CD8-positive, alpha-beta memory T cell (primary cell): ENCODE measurements around the gene DNAAF3. TPM values are rescaled to one million over a fixed set of nuclear protein-coding genes. Genes with fewer than 3 reads are reported as not detected.

Source experiments
- CTCF ChIA-PET: fragments of 350-600 bp; sonication (Branson Sonifier 250); formaldehyde crosslinking; loops from one replicate; lab custom pipeline; 2021; ENCODE audit warnings: antibody characterized with exemption; lab: Charles Lee
- POLR2A ChIA-PET: fragments of 350-600 bp; sonication (Branson Sonifier 250); formaldehyde crosslinking; loops from one replicate; lab custom pipeline; 2021; ENCODE audit warnings: antibody characterized with exemption; lab: Charles Lee
- DNase-seq, 5 donors: peaks; one replicate each; pipeline versions ENCODE4 v3.0.0 to v3.0.0-alpha.2; 2020 to 2022; ENCODE audit warnings: mixed read lengths in 1 of 5
- H3K27ac ChIP-seq: one replicate; pipeline ENCODE4 v1.7.0; 2013; ENCODE audit warnings: low read depth, mild to moderate bottlenecking, low read length, moderate library complexity
- H3K27me3 ChIP-seq: 2 replicates; pipeline ENCODE4 v1.7.0; 2013; ENCODE audit warnings: low read length, mild to moderate bottlenecking; ENCODE audit not compliant: insufficient read depth, poor library complexity, severe bottlenecking
- H3K36me3 ChIP-seq: 2 replicates; pipeline ENCODE4 v1.7.0; 2013; ENCODE audit warnings: mild to moderate bottlenecking, low read length, moderate library complexity; ENCODE audit not compliant: insufficient read depth
- H3K4me1 ChIP-seq: 2 replicates; pipeline ENCODE4 v1.7.0; 2013; ENCODE audit warnings: mild to moderate bottlenecking, low read length, moderate library complexity; ENCODE audit not compliant: insufficient read depth
- H3K4me3 ChIP-seq: 2 replicates; pipeline ENCODE4 v1.7.0; 2013; ENCODE audit warnings: mild to moderate bottlenecking, low read length
- H3K9me3 ChIP-seq: 2 replicates; pipeline ENCODE4 v1.7.0; 2013; ENCODE audit warnings: mild to moderate bottlenecking, low read length
- H3K27ac Mint-ChIP-seq, 8 donors: one replicate each; pipeline ENCODE4 v1.8.0; 2020 to 2021; ENCODE audit warnings: mixed read lengths in 8 of 8, mild to moderate bottlenecking in 6 of 8, inconsistent platforms in 3 of 8, moderate library complexity in 3 of 8
- H3K27me3 Mint-ChIP-seq, 2 donors: one replicate each; pipeline ENCODE4 v1.8.0; 2020 to 2021; ENCODE audit warnings: mixed read lengths in 2 of 2, mild to moderate bottlenecking in 1 of 2, moderate library complexity in 1 of 2
- H3K36me3 Mint-ChIP-seq, 3 donors: one replicate each; pipeline ENCODE4 v1.8.0; 2020 to 2021; ENCODE audit warnings: mixed read lengths in 3 of 3, inconsistent platforms in 1 of 3, mild to moderate bottlenecking in 1 of 3
- H3K4me1 Mint-ChIP-seq, 3 donors: one replicate each; pipeline ENCODE4 v1.8.0; 2020 to 2021; ENCODE audit warnings: mixed read lengths in 3 of 3, inconsistent platforms in 1 of 3, mild to moderate bottlenecking in 1 of 3
- H3K4me3 Mint-ChIP-seq, 7 donors: one replicate each; pipeline ENCODE4 v1.8.0; 2020 to 2021; ENCODE audit warnings: mixed read lengths in 7 of 7, mild to moderate bottlenecking in 6 of 7, moderate library complexity in 4 of 7, inconsistent platforms in 2 of 7
- H3K9me3 Mint-ChIP-seq, 5 donors: one replicate each; pipeline ENCODE4 v1.8.0; 2020 to 2022; ENCODE audit warnings: mixed read lengths in 5 of 5, mild to moderate bottlenecking in 3 of 5, moderate library complexity in 2 of 5, inconsistent platforms in 1 of 5
- polyA plus RNA-seq: library from polyadenylated mRNA; unstranded; fragments of 300-500 nt; fragmentation: Illumina TruSeq; gene quantifications from one replicate; pipeline ENCODE4 v1.2.3, GENCODE V29; 2021
- total RNA-seq, 2 experiments: library from RNA; stranded (reverse); gene quantifications; one replicate each; pipeline ENCODE4 v1.2.3, GENCODE V29; 2021

DNAAF3 gene
- total and polyA plus RNA-seq, 3 experiments from 2014 or later: 0.27 TPM; not detected in 2

- H3K4me1 ChIP-seq: peaks cover 25% of the 10 kb centered on the region
- H3K27ac ChIP-seq: peak within 1 kb of the TSS; percentile 74
- CTCF ChIA-PET: interaction anchor here (1.1 to 1.9 kb wide), 4 partner anchors 24 to 514 kb away, joined by 3 to 8 read pairs (median 8); no protein-coding TSS in a partner anchor
- Mint-ChIP-seq H3K27ac (peak within 1 kb of the TSS; percentile 93 to 100 (median 96)), H3K4me3 (peak within 1 kb of the TSS; percentile 93 to 100 (median 98)), H3K36me3 (peaks cover 0 to 23% (median 0%) of the 10 kb centered on the region in 3 donors), H3K4me1 (peaks cover 30 to 54% (median 31%) of the 10 kb centered on the region in 3 donors), H3K9me3 (no peaks in the 10 kb centered on the region), H3K27me3 (peaks cover 0 to 7% of the 10 kb centered on the region in 2 donors)
- peak in 3 of 5 donors; percentile 10 to 16 (median 16) for DNase-seq
- H3K36me3 ChIP-seq: no peaks in the 10 kb centered on the region
- POLR2A ChIA-PET: interaction anchor here (0.6 to 2.3 kb wide), 8 partner anchors 35 to 507 kb away, joined by 3 to 8 read pairs (median 4); partner anchors contain the start of genes FIZ1, HSPBP1, RDH13 and ZNF628
- H3K4me3 ChIP-seq: peak within 1 kb of the TSS; percentile 87
- H3K27me3 ChIP-seq: no peaks in the 10 kb centered on the region
- H3K9me3 ChIP-seq: no peaks in the 10 kb centered on the region
Observed at GRCh38 chr19:55116859-55117662, 49.4 kb downstream of the DNAAF3 start, which contains the start of gene PPP1R12C. Gene PPP1R12C, minus strand, starts transcription at chr19:55117637. Its CDS starts 94 bp downstream, at chr19:55117543.

GRCh38 chr19:55116232-55116858 is 50.1 kb downstream of the DNAAF3 start:
- ChIA-PET POLR2A (interaction anchor here (0.6 to 2.3 kb wide), 6 partner anchors 34 to 483 kb away, joined by 3 to 8 read pairs (median 4); partner anchors contain the start of genes FIZ1 and ZNF628), CTCF (interaction anchor here (0.8 to 1.6 kb wide), 3 partner anchors 25 to 515 kb away, joined by 3 to 8 read pairs (median 3); no protein-coding TSS in a partner anchor)
- Mint-ChIP-seq H3K27ac (peak overlapping the region; percentile 91 to 100 (median 96)), H3K9me3 (no peaks in the 10 kb centered on the region), H3K27me3 (peaks cover 0 to 7% of the 10 kb centered on the region in 2 donors), H3K4me3 (peak overlapping the region; percentile 91 to 100 (median 97)), H3K36me3 (peaks cover 0 to 28% (median 0%) of the 10 kb centered on the region in 3 donors), H3K4me1 (peaks cover 30 to 54% (median 31%) of the 10 kb centered on the region in 3 donors)
- Histone ChIP-seq H3K9me3 (no peaks in the 10 kb centered on the region), H3K27me3 (no peaks in the 10 kb centered on the region), H3K4me3 (peak overlapping the region; percentile 87), H3K36me3 (no peaks in the 10 kb centered on the region), H3K4me1 (peaks cover 25% of the 10 kb centered on the region), H3K27ac (peak overlapping the region; percentile 74)
- DNase-seq: peak; percentile 35 to 62 (median 49)

DNA sequence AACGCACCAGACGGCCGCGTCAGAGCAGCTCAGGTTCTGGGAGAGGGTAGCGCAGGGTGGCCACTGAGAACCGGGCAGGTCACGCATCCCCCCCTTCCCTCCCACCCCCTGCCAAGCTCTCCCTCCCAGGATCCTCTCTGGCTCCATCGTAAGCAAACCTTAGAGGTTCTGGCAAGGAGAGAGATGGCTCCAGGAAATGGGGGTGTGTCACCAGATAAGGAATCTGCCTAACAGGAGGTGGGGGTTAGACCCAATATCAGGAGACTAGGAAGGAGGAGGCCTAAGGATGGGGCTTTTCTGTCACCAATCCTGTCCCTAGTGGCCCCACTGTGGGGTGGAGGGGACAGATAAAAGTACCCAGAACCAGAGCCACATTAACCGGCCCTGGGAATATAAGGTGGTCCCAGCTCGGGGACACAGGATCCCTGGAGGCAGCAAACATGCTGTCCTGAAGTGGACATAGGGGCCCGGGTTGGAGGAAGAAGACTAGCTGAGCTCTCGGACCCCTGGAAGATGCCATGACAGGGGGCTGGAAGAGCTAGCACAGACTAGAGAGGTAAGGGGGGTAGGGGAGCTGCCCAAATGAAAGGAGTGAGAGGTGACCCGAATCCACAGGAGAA is 50.9 kb downstream of the DNAAF3 start:
- H3K9me3 ChIP-seq: no peaks in the 10 kb centered on the region
- Mint-ChIP-seq H3K4me3 (peak overlapping the region; percentile 91 to 100 (median 97)), H3K9me3 (no peaks in the 10 kb centered on the region), H3K27me3 (peaks cover 0 to 7% of the 10 kb centered on the region in 2 donors), H3K27ac (peak overlapping the region; percentile 91 to 100 (median 96)), H3K36me3 (peaks cover 0 to 35% (median 2%) of the 10 kb centered on the region in 3 donors), H3K4me1 (peaks cover 30 to 54% (median 32%) of the 10 kb centered on the region in 3 donors)
- no peak for DNase-seq
- no peaks in the 10 kb centered on the region for H3K27me3 ChIP-seq
- H3K27ac ChIP-seq: peak overlapping the region; percentile 74
- ChIA-PET CTCF (interaction anchor here (0.8 to 1.6 kb wide), 3 partner anchors 25 to 516 kb away, joined by 3 to 8 read pairs (median 3); no protein-coding TSS in a partner anchor), POLR2A (interaction anchor here (0.9 to 1.8 kb wide), 2 partner anchors 36 to 361 kb away, joined by 3 to 7 read pairs; partner anchors contain the start of gene ZNF628)
- peaks cover 25% of the 10 kb centered on the region for H3K4me1 ChIP-seq
- H3K4me3 ChIP-seq: peak overlapping the region; percentile 87
- no peaks in the 10 kb centered on the region for H3K36me3 ChIP-seq

DNA sequence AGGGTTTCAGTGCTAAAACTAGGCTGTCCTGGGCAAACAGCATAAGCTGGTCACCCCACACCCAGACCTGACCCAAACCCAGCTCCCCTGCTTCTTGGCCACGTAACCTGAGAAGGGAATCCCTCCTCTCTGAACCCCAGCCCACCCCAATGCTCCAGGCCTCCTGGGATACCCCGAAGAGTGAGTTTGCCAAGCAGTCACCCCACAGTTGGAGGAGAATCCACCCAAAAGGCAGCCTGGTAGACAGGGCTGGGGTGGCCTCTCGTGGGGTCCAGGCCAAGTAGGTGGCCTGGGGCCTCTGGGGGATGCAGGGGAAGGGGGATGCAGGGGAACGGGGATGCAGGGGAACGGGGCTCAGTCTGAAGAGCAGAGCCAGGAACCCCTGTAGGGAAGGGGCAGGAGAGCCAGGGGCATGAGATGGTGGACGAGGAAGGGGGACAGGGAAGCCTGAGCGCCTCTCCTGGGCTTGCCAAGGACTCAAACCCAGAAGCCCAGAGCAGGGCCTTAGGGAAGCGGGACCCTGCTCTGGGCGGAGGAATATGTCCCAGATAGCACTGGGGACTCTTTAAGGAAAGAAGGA is 51.8 kb downstream of the DNAAF3 start:
- peak overlapping the region in 6 of 7 donors; percentile 69 to 100 (median 92) for H3K4me3 Mint-ChIP-seq
- no peak overlapping the region for H3K27ac ChIP-seq
- H3K4me1 Mint-ChIP-seq: peaks cover 30 to 52% (median 32%) of the 10 kb centered on the region in 3 donors
- H3K4me3 ChIP-seq: no peak overlapping the region
- DNase-seq: no peak
- no peaks in the 10 kb centered on the region for H3K9me3 ChIP-seq
- POLR2A ChIA-PET: no interaction called here
- H3K36me3 ChIP-seq: no peaks in the 10 kb centered on the region
- H3K36me3 Mint-ChIP-seq: peaks cover 0 to 43% (median 2%) of the 10 kb centered on the region in 3 donors
- CTCF ChIA-PET: interaction anchor here (1.3 kb wide), 1 partner anchor 26 kb away, joined by 3 read pairs; no protein-coding TSS in a partner anchor
- peak overlapping the region in 6 of 8 donors; percentile 19 to 97 (median 55) for H3K27ac Mint-ChIP-seq
- peaks cover 25% of the 10 kb centered on the region for H3K4me1 ChIP-seq
- no peaks in the 10 kb centered on the region for H3K27me3 ChIP-seq
- peaks cover 0 to 7% of the 10 kb centered on the region in 2 donors for H3K27me3 Mint-ChIP-seq
- no peaks in the 10 kb centered on the region for H3K9me3 Mint-ChIP-seq

DNA sequence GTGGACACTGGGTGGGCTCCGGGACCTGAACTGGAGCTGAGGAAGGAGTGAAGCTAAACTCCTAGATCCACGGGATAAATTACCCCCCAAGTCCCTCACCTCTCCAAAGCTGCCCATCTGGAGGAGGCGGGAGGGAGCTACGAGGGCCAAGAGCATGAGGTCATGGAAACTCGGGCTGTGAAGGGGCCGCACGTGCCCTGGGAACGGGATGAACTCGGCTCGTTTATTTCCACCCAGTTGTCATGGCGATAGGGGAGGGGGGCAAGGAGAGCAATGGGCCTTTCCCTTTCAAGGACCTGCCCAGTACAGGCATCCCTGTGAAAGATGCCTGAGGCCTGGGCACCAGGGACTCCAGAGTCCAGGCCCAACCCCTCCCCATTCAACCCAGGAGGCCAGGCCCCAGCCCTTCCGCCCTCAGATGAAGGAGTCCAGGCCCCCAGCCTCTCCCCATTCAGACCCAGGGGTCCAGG is 52.8 kb downstream of the DNAAF3 start:
- Mint-ChIP-seq H3K27me3 (peaks cover 0 to 3% of the 10 kb centered on the region in 2 donors), H3K4me3 (peak overlapping the region in 1 of 7 donors; percentile 33), H3K27ac (peak overlapping the region in 1 of 8 donors; percentile 54), H3K9me3 (no peaks in the 10 kb centered on the region), H3K36me3 (peaks cover 0 to 52% (median 2%) of the 10 kb centered on the region in 3 donors), H3K4me1 (peaks cover 29 to 45% (median 37%) of the 10 kb centered on the region in 3 donors)
- no peaks in the 10 kb centered on the region for H3K36me3 ChIP-seq
- H3K4me1 ChIP-seq: peaks cover 21% of the 10 kb centered on the region
- H3K9me3 ChIP-seq: no peaks in the 10 kb centered on the region
- CTCF ChIA-PET: interaction anchor here (1.3 kb wide), 1 partner anchor 24 kb away, joined by 3 read pairs; no protein-coding TSS in a partner anchor
- DNase-seq: no peak
- no peaks in the 10 kb centered on the region for H3K27me3 ChIP-seq
- H3K4me3 ChIP-seq: no peak overlapping the region
- POLR2A ChIA-PET: no interaction called here
- no peak overlapping the region for H3K27ac ChIP-seq

DNA sequence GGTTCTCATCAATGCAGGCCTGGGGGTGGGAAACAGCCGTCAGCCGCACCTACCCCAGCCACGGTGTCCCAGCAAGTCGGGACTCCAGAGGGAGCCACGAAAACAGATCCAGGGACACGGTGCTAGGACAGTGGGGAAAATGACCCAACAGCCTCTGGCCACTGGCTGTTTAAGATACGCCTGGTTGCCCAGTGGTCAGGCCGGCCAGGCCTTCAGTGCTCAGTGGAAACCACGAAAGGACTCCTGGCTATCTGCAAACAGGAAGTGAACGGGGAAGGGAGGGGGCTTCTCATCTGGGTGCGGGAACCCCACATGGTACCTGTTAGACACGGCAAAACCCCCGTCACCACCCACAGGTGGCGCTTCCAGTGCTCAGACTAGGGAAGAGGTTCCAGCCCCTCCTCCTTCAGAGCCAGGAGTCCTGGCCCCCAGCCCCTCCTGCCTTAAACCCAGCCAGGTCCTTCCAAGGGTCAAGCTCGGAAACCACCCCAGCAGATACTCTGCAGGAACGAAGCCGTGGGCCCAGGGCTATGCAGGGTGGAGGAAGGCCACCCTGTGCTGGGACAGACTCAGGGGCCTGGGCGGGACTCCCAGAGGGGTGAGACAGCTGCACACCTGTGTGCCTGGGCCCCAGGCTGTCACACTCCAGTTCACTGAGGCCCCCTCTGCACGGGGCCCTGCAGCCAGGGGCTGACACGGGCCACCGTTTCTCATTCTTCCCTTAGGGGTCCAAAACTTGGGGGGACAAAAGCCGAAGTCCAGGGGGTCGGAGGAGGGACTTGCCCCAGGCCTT is 53.4 kb downstream of the DNAAF3 start:
- H3K9me3 Mint-ChIP-seq: no peaks in the 10 kb centered on the region
- no peak for DNase-seq
- H3K4me3 Mint-ChIP-seq: no peak overlapping the region
- peaks cover 15% of the 10 kb centered on the region for H3K4me1 ChIP-seq
- ChIA-PET POLR2A (no interaction called here), CTCF (interaction anchor here (1.3 kb wide), 1 partner anchor 24 kb away, joined by 3 read pairs; no protein-coding TSS in a partner anchor)
- no peak overlapping the region for H3K27ac ChIP-seq
- H3K4me1 Mint-ChIP-seq: peaks cover 25 to 40% (median 33%) of the 10 kb centered on the region in 3 donors
- no peaks in the 10 kb centered on the region for H3K27me3 ChIP-seq
- peaks cover 0 to 2% of the 10 kb centered on the region in 2 donors for H3K27me3 Mint-ChIP-seq
- no peaks in the 10 kb centered on the region for H3K36me3 ChIP-seq
- no peaks in the 10 kb centered on the region for H3K9me3 ChIP-seq
- peak overlapping the region in 1 of 8 donors; percentile 54 for H3K27ac Mint-ChIP-seq
- peaks cover 0 to 55% (median 5%) of the 10 kb centered on the region in 3 donors for H3K36me3 Mint-ChIP-seq
- H3K4me3 ChIP-seq: no peak overlapping the region
